Left lung (tissue), 10 donors: ENCODE measurements around the gene ID2. TPM values are rescaled to one million over a fixed set of nuclear protein-coding genes. Genes with fewer than 3 reads are reported as not detected.

Experiments used
- ATAC-seq: fragments of 200-7000 bp; cut with Tn5 transposase; one replicate; pipeline ENCODE4 v1.9.1; 2020; ENCODE audit warnings: moderate library complexity
- DNase-seq, 4 donors: peaks; one replicate each; pipeline ENCODE4 v3.0.0-alpha.2; 2013 to 2020
- H3K27ac ChIP-seq, 2 donors: fragments of 200-600 bp; sonication (generic) in 1 of 2; one replicate each; pipeline versions ENCODE4 v1.5.0 to v1.8.0; 2020 to 2021
- H3K27me3 ChIP-seq, 2 donors: fragments of 200-600 bp; sonication (generic) in 1 of 2; one replicate each; pipeline versions ENCODE4 v1.5.0 to v1.8.0; 2020 to 2021
- H3K36me3 ChIP-seq, 2 donors: fragments of 200-600 bp; sonication (generic) in 1 of 2; one replicate each; pipeline versions ENCODE4 v1.5.0 to v1.8.0; 2020 to 2021
- H3K4me1 ChIP-seq, 2 donors: fragments of 200-600 bp; one replicate each; pipeline ENCODE4 v1.8.0; 2021
- H3K4me3 ChIP-seq, 2 donors: fragments of 200-600 bp; sonication (generic) in 1 of 2; one replicate each; pipeline versions ENCODE4 v1.5.0 to v1.8.0; 2020 to 2021; ENCODE audit warnings: mild to moderate bottlenecking in 1 of 2
- H3K9me3 ChIP-seq, 2 donors: fragments of 200-600 bp; sonication (generic) in 1 of 2; one replicate each; pipeline versions ENCODE4 v1.5.0 to v1.8.0; 2020 to 2021
- CTCF ChIP-seq, 2 donors: fragments of 200-600 bp; sonication (generic) in 1 of 2; IDR thresholded peaks; one replicate each; pipeline versions ENCODE4 v1.5.0 to v1.8.0; 2021; ENCODE audit warnings: antibody characterized with exemption in 2 of 2
- intact Hi-C, 2 donors: fragments of 100-400 bp; cut with DNase I; formaldehyde crosslinking; loops; one replicate each; pipeline versions ENCODE4 v1.11.2 to v1.14.2; 2022
- polyA plus RNA-seq, 6 donors: library from polyadenylated mRNA; unstranded; fragments of 120-200 nt; gene quantifications; one replicate each; pipeline ENCODE4 v1.2.1, GENCODE V29; 2013; ENCODE audit not compliant: insufficient read length in 6 of 6
- total RNA-seq, 2 donors: library from RNA; stranded (reverse); fragmentation: NEBNext Ultra II Directional; extraction: Animal tissue kit (Norgen Biotek cat#: 25700); gene quantifications; one replicate each; pipeline ENCODE4 v1.2.1, GENCODE V29; 2021
- donor health status: DM: no; HTN: yes; CAD: no.
- donor health status: DM: no; HTN: no; CAD: no.

ID2 gene
- total and polyA plus RNA-seq, 8 donors, result 67.5 to 499 (median 347) TPM

- Histone ChIP-seq H3K27ac (no peak overlapping the region), H3K4me1 (peaks cover 0 to 5% of the 10 kb centered on the region in 2 donors), H3K9me3 (no peaks in the 10 kb centered on the region), H3K27me3 (no peaks in the 10 kb centered on the region), H3K4me3 (no peak overlapping the region), H3K36me3 (no peaks in the 10 kb centered on the region)
- DNase-seq (peak in 1 of 4 donors; percentile 38), ATAC-seq (peak; percentile 55)
- TF ChIP-seq CTCF (IDR thresholded peaks at IDR 0.05), result no peak
- intact Hi-C loops, result no loop called here
These were observed 48.0 kb upstream of the ID2 start for GRCh38 chr2:8633735-8634313.

- Histone ChIP-seq H3K9me3 (no peaks in the 10 kb centered on the region), H3K4me1 (peaks cover 0 to 5% of the 10 kb centered on the region in 2 donors), H3K4me3 (no peak overlapping the region), H3K27ac (no peak overlapping the region), H3K27me3 (no peaks in the 10 kb centered on the region), H3K36me3 (no peaks in the 10 kb centered on the region)
- peak in 1 of 4 donors; percentile 32 for DNase-seq
- intact Hi-C loops, result no loop called here
- no peak for TF ChIP-seq CTCF (IDR thresholded peaks at IDR 0.05)
- no peak for ATAC-seq
These were observed 47.2 kb upstream of the ID2 start for GRCh38 chr2:8634466-8635172.

GRCh38 chr2:8636041-8636491 is 45.8 kb upstream of the ID2 start:
- H3K4me1 ChIP-seq, result peaks cover 0 to 5% of the 10 kb centered on the region in 2 donors
- H3K36me3 ChIP-seq, result no peaks in the 10 kb centered on the region
- no peak overlapping the region for H3K27ac ChIP-seq
- DNase-seq (peak in 1 of 4 donors; percentile 33), ATAC-seq (no peak)
- H3K9me3 ChIP-seq, result no peaks in the 10 kb centered on the region
- no peak for TF ChIP-seq CTCF (IDR thresholded peaks at IDR 0.05)
- intact Hi-C loops, result no loop called here
- no peaks in the 10 kb centered on the region for H3K27me3 ChIP-seq
- H3K4me3 ChIP-seq, result no peak overlapping the region

- Histone ChIP-seq H3K4me3 (no peak overlapping the region), H3K4me1 (peaks cover 0 to 5% of the 10 kb centered on the region in 2 donors), H3K9me3 (no peaks in the 10 kb centered on the region), H3K36me3 (no peaks in the 10 kb centered on the region), H3K27ac (peak overlapping the region in 1 of 2 donors; percentile 20), H3K27me3 (no peaks in the 10 kb centered on the region)
- ATAC-seq (peak; percentile 40), DNase-seq (peak in 2 of 4 donors; percentile 31 to 41)
- TF ChIP-seq CTCF (IDR thresholded peaks at IDR 0.05), result no peak
- intact Hi-C loops, result no loop called here
These were observed 44.9 kb upstream of the ID2 start for GRCh38 chr2:8636721-8637636.
